Stimulated activated CD8-positive, alpha-beta memory T cell treated with anti-CD3 and anti-CD28 coated beads, Interleukin-12 subunit alpha, Interleukin-12 subunit beta, amount 100 ng/mL, for 24 hours (primary cell): ENCODE data around the gene TMEM267.
"Not testable (repeated sequence)": the region's sequence is repeated elsewhere in the genome, so short reads cannot be mapped to it uniquely, and the experiment has no call there.

Experiments used
- DNase-seq: peaks from one replicate; pipeline ENCODE4 v3.0.0-alpha.2; 2020; ENCODE audit errors: extremely low read depth

Gene TMEM267, protein sequence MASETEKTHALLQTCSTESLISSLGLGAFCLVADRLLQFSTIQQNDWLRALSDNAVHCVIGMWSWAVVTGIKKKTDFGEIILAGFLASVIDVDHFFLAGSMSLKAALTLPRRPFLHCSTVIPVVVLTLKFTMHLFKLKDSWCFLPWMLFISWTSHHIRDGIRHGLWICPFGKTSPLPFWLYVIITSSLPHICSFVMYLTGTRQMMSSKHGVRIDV

DNA sequence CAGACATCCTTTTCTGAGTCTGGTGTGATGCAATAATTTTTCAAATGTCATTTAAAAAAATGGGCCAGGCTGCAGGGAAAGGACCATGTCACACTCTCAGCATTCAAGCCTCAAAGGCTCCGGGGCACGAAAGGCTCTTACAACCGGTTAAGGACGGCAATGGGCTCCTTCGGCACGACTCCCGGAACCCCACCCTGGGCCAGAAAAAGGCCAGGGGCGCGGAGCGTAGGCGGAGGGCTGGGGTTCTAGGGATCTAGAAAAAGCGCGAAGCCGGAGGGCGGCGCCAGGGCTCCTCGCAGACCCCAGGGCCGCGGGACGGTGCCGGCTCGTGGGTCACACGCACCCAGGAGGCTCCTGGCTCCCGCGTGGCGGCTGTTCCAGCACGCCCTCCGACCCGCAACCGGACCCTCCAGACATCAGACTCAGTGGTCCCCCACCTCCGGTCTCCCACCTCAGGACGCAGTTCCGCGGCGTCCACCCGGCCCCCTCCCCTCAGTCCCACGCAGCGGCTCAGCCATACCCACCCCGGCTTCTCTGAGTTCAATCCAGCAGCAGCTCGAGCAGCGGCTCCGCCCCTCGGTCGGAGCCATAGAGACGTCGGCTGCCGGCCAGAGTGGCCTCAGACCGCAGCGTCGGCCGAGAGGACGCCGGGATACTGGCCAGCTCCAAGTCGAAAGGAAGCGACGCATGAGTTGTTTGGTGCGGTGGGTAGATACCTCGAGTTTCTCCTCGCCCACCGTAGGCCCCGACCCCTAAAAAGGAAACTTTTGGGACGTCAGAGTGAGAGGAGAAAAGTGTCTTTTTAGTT, at the start of gene TMEM267:
TSS of gene TMEM267 (minus strand) at position 568 of the 808 bp plus-strand sequence. CDS start 29,896 bp downstream, outside the sequence.
- DNase-seq: peak; percentile 62

DNA sequence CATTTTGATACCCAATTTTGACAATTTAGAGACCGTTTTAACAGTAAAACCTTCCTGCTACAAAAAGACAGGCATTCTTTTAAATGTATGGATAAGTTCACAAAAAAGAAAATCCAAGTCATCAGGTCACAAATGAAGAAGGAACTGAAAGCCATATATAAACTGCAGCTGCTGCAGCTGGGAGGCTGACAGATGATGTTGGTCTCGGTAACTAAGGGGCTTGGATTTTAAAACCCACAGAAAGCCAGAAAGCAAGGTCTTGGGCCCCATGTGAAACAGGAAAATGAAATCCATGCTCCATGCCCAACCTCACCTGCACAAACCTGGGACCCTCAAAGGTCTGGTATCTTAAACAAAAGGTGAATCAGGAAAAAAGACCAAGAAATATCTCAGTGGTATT, 47.0 kb upstream of the TMEM267 start:
- no peak for DNase-seq

DNA sequence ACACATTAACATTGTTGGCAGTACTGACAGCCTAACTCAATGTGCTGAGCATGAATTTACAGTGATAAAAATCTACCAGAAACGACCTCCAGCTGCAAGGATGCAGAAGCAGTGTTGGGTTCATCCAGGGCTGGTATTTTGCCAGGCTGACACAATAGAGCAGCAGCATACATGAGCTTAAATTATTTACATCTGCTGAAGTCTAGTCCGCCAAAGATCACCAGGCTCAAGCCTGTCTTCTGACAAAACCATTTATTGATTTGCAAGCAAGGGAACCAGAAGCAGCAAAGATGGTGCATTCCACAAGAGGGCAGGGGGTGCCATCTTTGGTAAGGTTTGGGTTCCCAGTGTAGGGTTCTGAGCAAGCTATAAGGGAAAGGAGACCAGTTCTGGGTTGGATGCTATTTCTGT, 40.0 kb upstream of the TMEM267 start:
- no peak for DNase-seq

DNA sequence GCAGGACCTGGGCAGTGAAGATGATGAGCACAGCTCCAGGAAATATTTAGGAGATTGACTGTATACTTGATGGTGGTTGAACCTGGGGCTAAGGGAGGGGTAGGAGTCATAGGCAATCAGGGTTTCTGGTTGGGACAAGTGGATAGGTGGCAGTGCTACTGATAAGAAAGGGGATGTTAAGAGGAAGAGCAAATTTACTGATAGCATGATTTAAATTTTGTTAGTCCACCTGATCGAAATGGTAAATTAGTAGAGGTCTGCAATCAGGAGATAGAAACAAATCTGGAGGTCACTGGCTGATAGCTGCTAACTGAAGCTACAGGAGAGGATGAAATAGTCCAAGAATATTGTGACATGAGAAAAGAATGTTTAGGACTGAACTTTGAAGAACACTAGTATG, 37.0 kb upstream of the TMEM267 start:
- DNase-seq: no peak

DNA sequence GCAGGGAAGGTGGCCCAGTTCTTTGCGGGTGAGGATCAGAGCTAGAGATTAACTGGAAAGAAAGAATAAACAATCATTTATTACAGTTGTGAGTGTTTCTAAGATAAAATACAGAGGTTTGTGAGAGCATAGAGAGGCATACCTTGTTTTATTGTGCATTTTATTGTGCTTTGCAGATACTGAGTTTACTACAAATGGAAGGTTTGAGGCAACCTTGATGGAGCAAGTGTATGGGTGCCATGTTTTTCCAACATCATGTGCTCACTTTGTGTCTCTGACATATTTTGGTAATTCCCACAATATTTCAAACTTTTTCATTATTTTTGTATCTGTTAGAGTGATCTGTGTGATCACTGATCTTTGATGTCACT, 32.0 kb upstream of the TMEM267 start:
- no peak for DNase-seq

DNA sequence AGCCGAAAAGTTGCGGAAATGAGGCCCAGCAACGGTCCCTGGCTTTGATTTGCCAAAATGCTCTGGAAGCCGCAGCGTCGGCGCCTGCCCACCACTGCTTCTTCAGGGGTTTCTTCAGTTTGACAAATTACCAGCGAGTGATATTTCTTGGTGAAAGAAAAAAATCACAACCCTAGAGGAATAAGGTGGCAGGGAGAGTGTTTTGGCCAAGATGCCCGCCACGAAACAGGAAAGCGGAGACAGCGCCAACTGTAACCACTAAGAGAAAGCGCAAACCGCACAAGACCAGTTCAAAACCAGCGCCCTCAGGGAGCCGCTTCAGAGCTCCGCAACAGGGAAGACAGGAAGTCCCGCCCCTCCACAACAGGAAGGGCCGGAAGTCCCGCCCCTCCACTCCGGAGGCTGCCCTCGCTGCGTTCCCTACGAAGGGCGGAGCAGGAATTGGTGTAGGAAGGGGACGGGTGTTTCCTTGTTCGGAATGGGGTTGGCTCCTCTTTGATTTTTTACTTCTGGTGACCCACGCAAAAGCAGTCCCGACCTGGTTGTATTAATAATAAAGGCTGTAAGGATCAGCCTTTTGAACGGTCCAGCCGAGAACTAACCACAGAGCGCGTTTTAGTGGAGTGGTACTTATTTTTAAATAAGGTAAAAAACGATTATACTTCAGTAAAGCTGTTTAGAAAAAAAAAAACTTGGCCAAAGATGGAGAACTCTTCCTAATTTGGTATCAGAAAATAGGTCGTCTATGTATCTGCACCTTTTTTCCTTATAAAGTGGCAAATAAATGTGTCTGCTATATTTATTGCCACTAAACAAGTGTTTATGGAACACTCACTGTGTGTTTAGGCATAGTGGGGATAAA, 31.4 kb upstream of the TMEM267 start, which contains the start of gene C5orf34:
TSS of gene C5orf34 (minus strand) at position 333 of the 862 bp plus-strand sequence. CDS start 5,809 bp downstream, outside the sequence.
- DNase-seq: peak; percentile 87

DNA sequence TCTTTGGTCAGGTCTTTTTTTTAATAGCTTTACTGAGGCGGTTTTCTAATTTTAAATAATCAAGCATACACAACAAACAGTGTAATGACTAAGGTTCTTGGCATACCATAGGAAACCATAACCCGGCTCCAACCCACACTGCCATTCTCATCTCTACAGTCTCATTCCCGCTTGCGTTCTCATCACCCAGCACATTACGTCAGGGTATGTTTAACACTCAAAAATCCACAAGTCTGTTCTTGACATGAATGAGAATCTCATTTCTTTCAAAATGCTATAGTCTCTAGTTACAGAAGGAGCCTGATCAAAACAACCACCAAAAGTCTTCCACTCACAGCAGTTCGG, 30.8 kb upstream of the TMEM267 start:
- DNase-seq: no peak

DNA sequence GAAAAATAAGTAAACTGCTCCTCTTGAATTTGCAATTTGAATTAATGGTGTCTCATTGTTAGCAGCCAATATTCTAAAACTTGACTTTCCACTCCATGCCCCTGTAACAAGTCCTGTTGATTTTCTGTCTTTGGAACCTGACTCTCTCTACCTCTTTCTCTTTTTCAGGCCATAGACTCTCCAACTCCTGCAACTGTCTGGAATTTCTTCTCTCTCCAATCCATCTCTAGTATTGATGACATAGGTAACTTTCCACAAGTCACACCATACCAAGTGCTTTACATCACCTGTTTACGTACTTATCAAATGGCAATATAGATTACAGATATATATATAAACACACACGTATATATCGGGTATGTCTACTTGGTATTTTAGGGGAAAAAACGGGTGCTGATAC, 30.4 kb upstream of the TMEM267 start:
- DNase-seq: no peak

DNA sequence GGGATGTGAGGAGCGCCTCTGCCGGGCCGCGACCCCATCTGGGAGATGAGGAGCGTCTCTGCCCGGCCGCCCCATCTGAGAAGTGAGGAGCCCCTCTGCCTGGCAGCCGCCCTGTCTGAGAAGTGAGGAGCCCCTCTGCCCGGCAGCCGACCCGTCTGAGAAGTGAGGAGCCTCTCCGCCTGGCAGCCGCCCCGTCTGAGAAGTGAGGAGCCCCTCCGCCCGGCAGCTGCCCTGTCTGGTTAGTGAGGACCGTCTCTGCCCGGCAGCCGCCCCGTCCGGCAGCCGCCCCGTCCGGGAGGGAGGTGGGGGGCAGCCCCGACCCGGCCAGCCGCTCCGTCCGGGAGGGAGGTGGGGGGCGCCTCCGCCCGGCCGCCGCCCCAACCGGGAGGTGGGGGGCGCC, 27.4 kb upstream of the TMEM267 start:
- not testable (repeated sequence) for DNase-seq

DNA sequence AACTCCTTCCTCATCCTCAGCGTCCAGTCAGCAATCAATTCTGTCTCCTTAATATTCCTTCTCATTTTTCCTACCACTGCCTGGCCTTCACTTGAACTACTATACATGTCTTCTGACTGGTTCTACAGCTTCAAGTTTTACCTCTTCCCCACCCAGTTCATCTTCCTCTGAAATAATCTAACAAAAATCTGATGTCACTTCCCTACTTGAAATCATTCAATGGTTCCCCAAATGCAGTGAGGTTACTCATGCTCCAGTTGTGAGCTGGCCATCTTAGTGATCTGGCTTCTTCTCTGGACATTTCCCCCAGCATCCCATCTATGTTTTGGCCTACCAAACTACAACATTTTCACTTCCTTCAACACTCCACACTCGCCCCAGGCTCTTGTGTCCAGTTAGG, 14.9 kb upstream of the TMEM267 start:
- DNase-seq: no peak

DNA sequence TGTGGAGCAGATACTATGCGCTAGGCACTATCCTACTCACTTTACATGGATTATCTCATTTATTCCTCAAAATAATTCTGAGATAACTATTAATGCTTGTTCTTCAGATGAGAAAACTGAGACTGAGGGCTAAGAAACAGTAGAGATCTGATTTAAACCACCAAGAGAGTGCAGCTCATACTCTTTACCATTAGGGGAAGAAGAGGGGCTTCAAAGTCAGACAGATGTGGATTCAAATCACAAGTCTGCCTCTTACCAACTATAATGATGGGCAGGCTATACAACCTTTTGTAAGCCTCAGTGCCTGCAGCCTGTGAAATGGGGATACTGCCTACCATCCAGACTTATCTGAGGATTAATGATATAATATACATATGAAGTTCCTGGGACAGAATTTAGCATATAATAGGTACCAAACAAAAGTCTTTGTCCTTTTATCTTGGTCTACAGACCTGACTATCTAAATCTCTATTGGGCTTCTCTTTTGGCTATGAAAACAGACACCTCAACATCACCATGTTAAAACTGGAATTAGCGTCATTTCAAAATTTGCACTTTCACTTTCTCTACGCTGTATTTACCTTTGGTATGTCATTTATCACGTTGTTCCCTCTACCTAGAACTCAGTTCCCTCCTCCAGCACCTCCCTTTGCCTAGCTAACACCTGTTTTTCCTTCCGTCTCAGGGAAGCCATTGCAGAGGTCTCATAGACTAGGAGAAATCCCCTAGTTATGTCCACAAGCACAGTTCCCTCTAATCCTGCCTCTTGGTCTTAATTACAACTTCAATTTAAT, 13.8 kb upstream of the TMEM267 start:
- no peak for DNase-seq

DNA sequence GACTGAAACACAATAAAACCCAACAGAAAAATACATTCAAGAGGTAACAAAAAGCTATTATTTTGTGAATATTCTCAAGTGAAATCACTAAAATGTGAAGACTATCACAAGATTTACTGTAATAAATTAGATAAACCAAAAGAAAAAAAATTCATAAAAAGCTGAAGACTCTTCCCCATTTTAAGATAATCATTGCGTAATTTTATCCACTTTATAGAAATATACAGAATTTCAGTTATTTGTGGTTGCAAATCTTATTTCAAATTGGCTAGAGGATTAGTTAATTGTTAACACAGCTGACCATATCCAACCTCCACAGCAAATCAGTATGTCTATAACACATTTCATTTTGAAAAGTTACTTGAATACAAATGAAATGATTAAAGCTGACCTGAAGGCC, 7.7 kb upstream of the TMEM267 start:
- no peak for DNase-seq

DNA sequence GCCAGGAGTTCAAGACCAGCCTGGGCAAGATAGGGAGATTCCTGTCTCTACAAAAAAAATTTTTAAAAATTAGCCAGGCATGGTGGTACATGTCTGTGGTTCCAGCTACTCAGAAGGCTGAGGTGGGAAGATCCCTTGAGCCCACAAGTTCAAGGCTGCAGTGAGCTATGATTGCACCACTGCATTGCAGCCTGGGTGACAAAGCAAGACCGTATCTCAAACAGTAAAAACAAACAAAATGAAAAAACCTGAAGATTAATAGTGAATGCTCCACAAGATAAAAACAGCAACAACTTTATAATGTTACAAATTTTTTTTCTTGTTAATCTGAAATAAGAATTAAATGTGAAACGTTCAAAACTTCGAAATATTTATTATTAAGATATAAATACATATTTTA, 2.7 kb upstream of the TMEM267 start:
- DNase-seq: no peak

DNA sequence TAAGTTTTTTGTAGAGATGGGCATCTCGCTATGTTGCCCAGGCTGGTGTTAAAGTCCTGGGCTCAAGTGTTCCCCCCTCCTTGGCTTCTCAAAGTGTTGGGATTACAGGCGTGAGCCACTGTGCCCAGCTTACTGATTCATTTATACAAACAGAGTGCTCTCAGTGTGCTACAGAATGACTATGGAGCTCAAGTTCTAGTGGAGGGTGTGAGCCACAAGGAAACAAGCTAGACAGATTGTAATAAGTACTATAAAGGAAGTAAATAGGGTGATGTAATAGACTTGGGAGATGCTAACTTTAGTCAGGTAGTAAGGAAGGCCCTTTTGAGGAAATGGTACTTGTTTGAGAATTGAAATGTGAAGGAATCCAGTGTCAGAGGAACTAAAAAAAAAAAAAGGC, 1.7 kb upstream of the TMEM267 start:
- no peak for DNase-seq

DNA sequence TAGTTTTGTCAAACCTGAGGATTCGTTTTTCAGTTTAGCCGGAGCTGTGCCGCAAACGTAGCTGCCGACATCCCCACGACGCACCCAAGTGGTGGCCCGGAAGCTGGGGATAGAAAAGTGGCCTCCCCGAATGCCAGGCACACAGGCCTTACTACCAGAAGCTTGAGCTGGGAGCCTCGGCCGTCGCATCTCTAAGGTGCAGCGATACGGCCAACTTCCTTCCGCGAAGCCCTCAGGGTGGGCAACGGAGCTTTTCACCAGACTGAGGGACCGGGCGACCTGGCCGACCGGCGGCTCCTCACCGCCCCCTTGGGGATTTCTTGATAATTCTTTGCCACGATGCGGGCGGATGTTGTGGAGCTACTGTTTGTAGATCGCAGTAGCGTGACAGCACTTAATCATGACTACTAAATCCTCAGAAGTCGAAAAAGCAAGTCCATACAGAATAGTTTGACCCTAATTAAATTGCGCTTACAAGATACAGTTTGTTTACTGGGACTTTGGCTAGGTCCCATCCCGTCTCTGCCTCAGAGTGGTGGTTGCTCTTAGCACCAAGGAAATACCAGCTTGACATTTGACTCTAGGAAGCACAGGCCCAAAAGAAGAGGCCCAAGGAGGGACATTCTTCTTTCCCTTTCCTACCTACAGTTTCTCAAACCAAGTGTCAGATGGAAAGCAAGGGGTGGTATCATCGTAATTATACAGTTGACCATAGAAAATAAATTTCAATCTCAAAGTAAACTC, 613 bp upstream of the TMEM267 start:
- DNase-seq: peak; percentile 68

DNA sequence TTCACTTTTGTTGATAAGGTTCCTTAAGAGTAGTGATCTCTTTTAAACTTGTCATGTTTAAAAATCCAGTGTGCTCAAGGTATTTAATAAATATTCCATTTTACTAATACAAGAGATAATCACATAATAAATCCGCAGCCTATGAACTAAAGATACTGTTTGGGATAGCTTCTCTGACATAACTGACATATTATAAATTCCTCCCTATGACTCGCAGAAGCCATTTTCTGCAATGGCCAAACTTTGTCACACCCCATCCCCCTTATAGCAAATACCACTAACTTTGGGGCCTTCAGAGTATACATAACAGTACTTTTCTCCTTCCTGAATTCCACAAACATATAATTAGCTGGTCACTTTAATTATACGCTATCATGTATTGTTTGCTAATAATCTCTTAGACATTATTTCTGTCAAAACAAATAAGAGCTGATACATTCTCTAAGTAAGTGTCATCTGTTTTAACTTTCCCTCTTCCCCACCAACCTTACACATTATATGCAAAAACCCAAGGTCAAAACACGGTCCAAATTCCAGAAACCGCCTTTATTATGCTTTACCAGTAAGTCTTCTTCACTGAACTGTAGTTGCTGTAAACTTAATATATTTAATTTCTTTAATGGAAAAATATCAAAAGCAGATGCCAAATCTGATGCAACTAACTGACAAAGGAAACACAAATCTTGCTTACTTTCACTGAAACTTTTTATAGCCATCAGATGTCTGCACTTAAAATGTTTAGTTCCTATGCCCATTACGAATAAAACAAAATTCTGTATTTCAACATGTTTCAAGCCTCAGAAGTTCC, 971 bp downstream of the TMEM267 start:
- DNase-seq: no peak

DNA sequence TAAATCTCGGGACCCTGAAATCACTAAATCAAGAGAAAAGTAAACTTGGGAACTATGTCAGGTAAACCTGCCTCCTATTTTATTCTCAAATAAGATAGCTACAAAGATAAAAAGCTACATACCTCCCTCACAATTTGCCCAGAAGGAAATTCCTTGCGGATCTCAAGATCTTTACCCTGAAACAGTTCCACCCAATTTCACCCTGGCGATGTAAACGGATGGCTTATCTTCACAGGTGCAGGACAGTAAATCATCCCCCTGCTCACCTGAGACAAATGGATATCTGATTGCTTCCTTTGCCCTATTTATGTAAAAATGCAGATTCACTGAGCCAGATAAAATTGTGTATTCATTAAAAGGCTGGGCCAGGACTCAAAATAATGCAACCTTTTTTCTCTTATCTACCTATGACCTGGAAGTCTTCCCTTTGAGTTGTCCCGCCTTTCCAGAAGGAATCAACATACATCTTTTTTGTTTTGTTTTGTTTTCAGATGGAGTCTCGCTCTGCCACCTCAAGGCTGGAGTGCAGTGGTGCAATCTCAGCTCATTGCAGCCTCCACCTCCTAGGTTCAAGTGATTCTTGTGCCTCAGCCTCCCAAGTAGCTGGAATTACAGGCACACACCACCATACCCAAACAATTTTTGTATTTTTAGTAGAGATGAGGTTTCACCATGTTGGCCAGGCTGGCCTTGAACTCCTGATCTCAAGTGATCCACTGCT, 13.8 kb downstream of the TMEM267 start:
- no peak for DNase-seq

DNA sequence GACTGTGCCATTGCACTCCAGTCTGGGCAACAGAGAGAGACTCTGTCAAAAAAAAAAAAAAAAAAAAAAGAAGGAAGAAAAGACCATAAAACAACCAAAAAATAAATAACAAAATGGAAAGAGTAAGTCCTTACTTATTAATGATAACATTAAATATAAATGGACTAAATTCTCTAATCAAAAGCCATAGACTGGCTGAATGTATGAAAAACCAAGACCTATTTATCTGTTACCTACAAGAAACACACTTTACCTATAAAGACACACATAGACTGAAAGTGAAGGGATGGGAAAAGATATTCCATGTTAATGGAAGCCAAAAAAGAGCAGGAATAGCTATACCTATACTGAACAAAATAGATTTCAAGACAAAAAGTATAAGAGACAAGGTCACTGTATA, 16.6 kb downstream of the TMEM267 start:
- no peak for DNase-seq

DNA sequence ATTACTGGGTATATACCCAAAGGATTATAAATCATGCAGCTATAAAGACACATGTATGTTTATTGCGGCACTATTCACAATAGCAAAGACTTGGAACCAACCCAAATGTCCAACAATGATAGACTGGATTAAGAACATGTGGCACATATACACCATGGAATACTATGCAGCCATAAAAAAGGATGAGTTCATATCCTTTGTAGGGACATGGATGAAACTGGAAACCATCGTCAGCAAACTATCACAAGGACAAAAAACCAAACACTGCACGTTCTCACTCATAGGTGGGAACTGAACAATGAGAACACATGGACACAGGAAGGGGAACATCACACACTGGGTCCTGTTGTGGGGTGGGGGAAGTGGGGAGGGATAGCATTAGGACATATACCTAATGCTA, 18.2 kb downstream of the TMEM267 start:
- not testable (repeated sequence) for DNase-seq
